DMS53 (cell line): ENCODE measurements around the gene PSME1.
A peak's percentile ranks its signal among the peaks of the same experiment; 100 is the strongest.

Experiments
- DNase-seq: peaks from one replicate; lab custom pipeline; 2025; lab: John Stamatoyannopoulos, UW

PSME1 gene

DNA sequence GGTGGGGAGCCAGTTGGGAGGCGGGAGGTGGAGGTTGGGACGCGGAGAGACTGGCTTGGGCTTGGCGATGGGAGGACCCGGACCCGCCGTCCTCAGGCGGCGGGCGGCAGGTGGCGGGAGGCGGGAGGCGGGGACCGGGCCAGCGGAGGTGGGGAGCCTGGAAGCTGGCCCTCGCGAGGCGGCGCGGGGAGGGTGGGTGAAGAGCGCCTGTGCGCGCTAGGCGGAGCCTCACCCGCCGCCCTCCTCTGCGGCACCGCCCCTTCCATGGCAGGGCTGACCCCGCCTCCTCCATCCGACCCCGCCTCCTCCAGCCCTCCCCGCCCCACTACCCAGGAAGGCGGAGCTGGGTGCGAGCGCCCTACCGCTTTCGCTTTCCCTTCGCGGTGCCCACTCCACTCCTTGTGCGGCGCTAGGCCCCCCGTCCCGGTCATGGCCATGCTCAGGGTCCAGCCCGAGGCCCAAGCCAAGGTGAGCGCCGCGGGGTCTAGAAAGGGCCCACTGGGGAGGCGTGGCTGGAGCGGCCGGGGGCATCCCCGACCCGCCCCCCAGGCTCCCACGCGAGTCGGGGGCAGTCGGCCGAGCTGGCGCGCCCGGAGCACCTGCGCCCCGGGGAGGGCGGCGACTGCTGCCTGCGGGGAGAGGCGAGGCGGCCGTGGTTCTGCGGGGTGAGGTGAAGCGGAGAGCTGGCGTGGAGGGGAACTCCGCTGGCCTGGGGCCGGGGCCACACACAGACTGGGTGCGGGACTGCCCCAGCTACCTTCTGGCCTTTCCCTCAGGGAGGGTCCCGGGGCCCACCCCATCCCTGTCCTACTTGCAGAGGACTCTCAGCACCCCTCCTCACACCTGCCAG lies at the start of gene PSME1:
Gene PSME1 (plus strand): TSS at position 361 of the 850 bp plus-strand sequence. CDS start 69 bp downstream, at position 430.
- DNase-seq = peak; percentile 95

DNA sequence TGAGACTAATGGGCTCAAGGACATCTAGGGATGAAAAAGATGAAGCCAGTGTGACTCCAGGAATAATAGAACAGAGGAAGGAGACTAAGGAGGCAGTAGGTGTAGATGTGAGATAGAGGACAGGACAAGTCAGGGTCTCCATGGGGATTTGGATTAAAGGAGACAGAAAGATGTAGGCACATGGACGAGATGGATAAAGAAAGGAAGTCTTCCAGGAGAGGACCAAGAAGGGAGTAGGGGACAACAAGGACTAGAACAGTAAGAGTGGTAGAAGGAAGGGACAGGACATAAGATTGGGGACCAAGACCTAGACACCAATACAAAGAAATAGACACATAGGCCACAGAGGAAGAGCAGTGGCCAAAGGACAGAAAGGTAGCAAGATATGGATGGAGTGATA lies 49.0 kb upstream of the PSME1 start:
- DNase-seq = no peak

DNA sequence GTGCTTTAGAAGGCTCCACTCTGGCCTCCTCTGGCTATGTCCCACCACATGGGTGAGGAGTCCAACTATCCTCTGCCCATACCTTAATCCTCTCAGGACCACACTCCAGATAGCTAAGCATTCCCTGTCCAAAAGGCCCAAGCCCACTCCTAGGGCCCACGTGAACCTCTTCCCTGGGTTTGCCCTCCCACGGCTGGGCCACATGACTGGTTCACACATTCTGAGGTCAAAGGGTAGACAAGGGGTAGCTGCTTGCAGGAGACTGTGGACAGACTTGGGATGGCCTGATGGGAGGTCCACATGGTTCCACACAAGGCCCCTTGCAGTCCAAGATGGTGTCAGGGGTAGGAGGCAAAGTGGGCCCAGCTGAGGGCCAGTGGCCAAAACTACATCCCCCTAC lies 47.9 kb upstream of the PSME1 start:
- no peak for DNase-seq

DNA sequence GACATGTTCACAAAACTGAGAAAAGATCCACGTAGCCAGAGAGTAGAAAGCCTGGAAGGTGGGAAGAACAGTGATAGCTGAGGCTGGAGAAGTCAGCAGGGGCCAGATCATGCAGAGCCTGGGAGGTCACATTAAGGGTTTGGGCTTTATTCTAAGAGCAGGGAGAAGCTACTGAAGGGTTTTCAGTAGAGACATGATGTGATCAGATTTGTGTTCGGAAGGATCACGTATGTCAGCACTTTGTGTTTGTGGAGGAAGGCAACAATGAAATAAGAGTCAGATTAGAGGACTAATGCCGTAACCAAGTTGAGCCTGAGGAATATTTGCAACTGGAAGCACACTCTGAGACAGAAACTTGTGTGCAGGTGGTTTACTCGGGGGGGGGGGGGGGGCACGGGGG lies 46.1 kb upstream of the PSME1 start:
- DNase-seq = no peak

DNA sequence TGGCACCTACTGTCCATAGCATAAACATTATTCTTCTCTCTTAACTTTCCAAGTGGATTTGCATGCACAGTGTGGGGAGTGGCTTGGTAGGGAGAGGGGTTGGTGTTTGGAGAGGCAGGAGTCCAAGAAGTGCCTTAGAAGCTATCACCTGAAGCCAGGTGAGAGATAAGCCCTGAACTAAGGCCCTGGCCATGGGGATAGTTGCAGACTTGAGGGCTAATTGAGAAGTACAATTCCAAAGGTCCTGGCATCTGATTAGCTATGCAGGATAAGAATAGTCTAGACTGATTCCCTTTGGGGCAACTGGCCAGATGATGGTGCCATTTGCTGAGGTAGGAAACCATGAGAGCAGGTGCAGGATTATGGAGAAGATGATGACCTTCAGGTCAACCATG lies 43.9 kb upstream of the PSME1 start:
- DNase-seq = no peak

DNA sequence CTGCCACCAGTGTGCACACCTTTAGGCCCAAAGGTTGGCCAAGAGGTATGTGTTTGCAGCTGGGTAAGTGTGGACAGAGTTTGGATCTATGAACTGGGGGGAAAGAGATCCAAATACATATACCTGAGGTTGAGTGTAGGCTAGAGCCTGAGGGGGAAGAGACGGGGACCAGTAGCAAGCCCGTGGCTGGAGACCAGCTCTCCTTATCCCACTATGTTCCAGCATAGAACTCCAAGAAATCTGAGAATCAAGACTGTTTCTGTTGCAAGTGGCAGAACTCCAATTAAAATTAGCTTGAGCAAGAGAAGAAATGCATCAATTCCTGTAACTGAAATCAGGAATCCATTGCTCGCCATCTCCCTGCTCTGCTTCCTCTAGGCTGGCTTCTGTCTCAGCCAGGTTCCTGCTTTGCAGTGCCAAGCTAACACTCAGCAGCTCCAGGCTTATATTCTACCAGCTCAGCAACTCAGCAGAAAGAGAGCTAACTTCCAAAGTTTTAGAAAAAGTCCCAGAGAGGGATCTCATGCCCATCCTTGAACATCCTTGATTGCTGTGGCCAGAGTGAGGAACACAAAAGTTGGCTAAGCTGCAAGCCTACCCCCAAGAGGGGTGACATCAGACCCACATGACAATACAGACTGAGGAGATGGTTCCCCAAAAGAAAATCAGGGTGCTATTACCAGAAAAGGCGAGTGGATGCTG lies 43.3 kb upstream of the PSME1 start:
- DNase-seq = no peak

DNA sequence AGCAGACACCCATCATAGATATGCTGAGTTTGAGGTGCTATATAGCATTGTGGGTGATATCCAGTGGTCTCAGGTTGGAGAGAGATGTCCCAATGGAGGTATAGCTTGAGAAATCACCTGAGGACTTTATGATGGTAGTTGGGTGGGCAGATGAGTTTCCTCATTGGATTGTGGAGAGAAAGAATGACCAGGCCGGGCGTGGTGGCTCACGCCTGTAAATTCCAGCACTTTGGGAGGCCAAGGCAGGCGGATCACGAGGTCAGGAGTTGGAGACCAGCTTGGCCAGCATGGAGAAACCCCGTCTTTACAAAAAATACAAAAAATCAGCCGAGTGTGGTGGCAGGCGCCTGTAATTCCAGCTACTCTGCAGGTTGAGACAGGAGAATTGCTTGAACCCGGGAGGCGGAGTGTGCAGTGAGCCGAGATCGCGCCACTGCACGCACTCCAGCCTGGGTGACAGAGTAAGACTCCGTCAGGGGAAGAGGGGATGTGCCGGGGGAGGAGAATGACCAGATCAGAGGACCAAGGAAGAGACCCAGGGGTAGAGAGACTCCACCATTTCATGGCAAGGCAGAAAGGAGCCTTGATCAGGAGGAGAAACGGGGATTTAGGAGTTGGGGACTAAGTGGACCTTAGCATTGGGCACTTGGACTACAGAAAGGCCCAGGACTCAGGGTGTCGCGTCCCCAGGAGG lies 42.6 kb upstream of the PSME1 start:
- DNase-seq = no peak

DNA sequence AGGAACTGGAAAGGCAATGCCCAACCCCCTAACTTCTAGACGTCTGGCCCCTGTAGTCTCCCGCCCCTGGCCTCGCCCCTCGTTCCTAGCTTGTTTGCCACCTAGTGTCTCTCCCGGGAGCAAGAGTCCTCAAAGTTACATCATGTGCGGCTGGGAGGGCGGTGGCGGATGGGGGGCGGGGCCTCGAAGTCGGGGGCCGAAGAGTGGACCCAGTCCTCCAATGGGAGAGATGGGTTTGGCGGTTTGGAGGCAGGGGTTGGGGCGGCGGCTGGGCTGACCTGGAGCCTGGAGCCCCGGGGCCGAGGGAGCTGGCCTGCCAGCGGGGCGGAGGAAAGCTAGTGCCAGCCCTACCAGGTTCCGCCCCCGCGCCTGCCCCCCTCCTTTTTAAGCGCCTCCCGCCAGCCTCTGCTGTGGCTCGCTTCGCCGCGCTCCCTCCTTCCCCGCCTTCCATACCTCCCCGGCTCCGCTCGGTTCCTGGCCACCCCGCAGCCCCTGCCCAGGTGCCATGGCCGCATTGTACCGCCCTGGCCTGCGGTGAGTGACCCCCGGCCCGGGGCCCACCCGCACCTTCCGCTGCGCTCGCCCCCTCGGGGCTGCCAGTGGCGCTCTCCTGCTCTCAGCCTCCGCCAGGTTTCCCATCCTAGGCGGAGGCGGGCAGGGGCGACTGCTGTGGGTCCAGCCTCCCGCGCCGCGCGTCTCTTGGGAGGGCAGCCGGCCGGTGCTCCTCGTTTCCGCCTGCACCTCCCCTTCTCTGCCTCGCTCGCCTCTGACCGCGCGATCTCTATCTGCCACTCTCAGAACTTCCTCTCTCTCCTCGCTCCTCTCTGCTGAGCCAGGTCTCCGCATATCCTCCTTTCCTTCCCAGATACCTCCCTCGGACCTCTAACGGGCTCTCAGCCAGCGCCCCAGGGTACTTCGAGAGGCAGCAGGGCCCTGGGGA lies 41.8 kb upstream of the PSME1 start, which contains the start of gene PCK2:
Gene PCK2 (plus strand): TSS at position 411 of the 940 bp plus-strand sequence. CDS start 95 bp downstream, at position 506.
- DNase-seq = peak; percentile 88

DNA sequence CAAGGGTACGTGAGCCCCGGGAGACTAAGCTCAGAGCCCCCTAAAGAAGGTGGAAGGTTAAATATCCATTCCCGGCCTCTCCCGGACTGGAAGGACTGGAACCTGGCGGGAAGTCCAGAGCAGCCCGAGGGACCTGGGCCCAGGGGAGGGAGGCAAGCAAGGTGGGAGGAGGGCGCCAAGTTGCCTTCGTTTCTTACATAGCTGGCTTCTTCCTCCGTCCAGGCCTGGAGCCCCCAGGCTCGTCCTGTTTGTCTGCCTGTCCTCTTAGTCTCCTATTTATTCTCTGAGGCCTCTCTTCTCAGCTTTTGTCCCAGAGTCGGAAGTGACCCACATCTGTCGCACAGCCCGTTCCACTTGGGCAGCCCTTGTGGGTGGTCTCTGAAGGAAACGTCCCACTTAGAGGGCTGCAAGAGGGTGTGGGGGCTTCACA lies 41.1 kb upstream of the PSME1 start:
- DNase-seq = no peak

DNA sequence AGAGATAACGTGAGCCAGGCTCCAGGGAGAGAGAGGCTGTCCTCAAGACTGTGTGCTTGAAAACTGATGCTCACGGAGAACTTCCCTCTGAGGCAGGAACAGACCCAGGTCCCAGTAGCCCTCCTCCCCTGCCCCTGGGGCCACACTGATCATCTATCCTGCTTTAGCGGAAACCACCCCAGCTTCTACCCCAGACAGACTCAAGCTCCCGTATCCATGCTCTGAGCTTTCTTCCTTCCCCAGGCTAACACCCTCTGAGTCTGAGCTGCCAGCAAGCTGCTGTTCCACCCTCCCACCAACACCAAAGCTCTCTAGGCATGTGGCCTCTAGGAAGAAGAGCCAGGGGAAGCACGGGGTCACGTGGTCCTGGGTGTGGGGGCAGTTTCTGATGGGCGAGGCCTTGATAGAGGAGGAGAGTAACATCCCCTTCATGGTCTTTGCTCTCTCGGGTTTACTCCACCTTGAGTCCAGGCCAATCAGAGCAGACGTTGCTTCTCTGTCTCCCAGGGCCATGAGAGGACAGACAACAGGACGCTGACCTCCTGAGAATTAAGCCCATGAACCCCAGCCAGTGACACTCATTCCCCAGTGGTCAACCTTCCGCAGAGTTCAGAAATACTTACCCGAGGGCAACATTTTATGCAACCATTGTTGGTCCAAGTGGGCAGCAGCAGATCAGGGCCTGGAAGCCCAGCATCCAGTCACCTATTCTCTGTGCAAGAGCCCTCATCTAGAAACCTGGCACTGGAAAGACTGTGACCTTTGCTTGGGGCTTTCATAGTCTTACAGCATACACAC lies 40.5 kb upstream of the PSME1 start:
- DNase-seq = peak; percentile 43

DNA sequence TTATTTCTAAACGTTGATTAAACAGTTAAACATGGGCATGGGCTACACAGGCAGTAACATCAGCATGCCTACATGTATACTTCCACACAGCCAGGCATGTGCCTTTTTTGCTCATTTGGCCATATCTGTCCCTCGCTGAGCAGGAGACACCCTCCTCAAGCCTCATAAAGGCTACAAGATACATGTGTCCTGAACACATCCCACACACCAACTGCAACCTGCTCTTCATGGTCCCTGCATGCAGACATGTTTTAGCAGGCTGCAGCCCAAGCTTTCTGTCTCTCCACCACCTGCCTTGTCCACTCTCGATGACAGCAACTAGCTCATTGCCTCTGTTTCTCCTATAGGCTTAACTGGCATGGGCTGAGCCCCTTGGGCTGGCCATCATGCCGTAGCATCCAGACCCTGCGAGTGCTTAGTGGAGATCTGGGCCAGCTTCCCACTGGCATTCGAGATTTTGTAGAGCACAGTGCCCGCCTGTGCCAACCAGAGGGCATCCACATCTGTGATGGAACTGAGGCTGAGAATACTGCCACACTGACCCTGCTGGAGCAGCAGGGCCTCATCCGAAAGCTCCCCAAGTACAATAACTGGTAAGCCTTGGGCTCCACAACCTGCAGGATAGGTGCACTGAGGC lies 39.3 kb upstream of the PSME1 start:
- DNase-seq = no peak

DNA sequence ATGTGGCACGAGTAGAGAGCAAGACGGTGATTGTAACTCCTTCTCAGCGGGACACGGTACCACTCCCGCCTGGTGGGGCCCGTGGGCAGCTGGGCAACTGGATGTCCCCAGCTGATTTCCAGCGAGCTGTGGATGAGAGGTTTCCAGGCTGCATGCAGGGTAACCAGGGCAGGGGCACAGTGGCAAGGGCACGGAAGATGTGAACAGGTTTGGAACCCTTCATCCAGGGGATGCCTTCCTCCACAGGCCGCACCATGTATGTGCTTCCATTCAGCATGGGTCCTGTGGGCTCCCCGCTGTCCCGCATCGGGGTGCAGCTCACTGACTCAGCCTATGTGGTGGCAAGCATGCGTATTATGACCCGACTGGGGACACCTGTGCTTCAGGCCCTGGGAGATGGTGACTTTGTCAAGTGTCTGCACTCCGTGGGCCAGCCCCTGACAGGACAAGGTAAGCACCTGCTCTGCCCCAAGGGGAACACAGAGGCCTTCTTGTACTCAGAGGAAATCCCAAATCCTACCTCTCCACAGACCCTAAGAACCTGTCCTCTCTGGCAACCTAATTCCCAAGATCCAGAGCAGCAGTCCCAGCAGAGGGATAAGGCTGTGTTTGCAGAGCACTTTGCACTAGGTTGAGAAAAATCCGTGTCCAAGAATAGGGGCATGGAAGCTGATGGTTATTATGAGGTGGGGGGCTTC lies 37.6 kb upstream of the PSME1 start:
- DNase-seq = no peak

DNA sequence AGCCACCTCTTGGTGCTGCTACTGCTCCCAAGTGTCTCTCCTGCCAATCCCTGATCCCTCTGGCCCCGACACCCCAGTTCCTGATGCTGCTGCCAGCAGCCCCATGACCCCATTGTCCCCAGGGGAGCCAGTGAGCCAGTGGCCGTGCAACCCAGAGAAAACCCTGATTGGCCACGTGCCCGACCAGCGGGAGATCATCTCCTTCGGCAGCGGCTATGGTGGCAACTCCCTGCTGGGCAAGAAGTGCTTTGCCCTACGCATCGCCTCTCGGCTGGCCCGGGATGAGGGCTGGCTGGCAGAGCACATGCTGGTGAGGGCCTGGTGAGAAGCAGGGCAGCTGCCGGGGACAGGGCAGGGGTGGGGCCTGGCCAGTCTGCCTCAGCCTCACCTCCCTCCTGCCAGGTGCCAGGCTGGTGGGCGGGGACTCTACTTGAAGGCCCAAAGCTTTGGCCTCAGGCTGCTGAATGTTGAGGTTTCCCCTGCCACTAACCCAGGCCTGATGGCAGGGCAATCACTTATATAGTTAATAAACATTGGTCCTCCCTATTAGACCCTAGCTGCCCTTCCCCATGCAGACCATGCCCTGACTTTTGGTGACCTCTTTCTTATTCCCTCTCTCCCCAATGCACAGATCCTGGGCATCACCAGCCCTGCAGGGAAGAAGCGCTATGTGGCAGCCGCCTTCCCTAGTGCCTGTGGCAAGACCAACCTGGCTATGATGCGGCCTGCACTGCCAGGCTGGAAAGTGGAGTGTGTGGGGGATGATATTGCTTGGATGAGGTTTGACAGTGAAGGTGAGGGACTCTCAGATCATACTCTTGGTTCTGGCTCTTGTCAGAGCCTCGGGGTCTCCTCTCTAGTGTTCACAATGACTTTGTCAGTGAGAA lies 36.8 kb upstream of the PSME1 start:
- peak; percentile 15 for DNase-seq

DNA sequence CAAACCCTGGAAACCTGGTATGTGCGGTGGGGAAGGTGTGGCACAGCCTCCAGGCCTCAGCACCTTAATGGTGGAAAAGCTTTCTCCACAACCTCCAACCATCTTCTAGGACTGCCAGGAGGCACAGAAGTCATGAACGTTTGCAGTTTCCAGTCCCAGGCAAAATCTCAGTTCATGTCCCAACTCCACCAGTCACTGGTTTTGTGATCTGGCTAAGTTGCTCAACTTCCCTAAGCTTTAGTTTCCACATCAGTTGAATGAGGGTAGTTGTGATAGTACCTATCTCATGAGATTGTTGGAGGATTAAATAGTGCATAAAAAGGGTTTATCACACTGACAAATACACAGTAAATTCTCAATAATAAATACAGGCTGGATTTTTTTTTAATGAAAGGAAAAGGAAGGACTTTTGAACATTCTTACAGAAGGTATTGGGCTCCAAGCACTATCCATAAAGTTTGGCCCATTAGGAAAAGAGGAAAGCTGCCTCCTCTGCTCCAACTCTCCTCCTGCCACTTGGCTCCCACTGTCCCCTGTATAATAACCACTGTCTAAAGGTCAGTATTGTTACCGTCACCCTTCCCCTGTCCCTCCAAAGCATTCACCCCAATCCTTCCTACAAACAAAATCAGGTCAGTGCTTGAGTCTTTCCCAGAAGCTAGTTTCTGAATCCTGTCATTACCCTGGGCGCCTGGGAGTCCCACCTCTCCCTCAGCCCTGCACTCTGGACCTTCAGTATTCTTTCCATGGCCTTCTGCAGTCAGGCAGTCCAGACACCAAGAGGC lies 35.6 kb upstream of the PSME1 start:
- no peak for DNase-seq

DNA sequence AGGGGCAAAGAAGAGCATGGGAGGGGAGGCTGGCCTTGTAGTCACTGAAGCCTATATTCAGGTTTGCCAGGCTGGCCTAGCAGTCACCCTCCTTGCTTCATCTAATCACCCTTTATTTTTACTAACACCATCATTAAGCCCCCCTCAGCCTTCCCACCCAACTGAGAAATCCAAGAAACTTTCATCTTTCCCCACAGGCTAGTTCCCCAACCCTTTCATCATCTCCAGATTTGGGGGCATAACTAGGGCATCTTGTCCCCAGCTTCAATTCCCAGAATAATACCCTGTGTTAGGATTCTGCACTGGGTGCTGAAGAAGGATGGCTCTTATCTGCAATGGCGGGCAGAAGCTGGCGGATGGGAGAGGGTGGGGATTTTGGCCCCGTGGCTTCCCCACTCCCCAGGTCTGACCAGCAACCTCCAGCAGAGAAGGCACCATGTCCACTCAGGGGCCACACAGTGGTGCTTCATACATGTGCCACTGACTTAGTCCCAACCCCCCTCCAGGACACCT lies 35.0 kb upstream of the PSME1 start:
- DNase-seq = no peak

DNA sequence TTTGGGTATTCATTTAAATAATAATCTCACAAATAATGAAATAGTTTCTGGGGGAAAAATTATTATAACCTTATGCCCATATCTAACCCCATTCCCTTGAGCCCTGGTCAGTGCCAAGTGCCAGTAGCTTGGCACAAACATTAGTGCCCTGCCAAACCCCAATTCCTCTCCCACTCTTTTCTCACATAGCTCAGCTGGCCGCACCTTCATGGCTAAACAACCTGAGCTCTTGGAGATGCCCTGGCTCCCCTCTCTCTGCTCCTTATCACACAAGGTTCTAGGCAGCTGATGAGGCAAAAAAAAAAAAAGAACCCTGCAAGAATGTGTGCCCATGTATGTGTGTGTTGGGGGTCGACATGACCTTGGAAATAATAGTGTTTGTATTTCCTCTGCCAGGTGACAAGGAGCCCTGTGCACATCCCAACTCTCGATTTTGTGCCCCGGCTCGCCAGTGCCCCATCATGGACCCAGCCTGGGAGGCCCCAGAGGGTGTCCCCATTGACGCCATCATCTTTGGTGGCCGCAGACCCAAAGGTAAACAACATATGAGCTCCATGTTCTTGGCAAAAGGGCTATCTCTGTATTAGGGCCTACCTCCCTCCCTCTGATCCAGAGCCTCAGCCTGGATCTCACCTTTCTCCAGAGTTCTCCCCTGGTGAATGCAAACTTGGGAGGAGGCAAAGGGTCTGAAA lies 33.5 kb upstream of the PSME1 start:
- DNase-seq = no peak

DNA sequence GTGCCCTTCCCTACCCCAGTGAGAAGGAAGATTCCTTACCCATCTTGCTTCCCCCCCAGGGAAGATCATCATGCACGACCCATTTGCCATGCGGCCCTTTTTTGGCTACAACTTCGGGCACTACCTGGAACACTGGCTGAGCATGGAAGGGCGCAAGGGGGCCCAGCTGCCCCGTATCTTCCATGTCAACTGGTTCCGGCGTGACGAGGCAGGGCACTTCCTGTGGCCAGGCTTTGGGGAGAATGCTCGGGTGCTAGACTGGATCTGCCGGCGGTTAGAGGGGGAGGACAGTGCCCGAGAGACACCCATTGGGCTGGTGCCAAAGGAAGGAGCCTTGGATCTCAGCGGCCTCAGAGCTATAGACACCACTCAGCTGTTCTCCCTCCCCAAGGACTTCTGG lies 32.5 kb upstream of the PSME1 start:
- no peak for DNase-seq
